CD4-positive, CD25-positive, alpha-beta regulatory T cell (primary cell): ENCODE data around the gene PACC1. TPM values are rescaled to one million over a fixed set of nuclear protein-coding genes. Genes with fewer than 3 reads are reported as not detected.

ENCODE experiments used
- ATAC-seq, 2 donors: fragments of 150-1000 bp; cut with Tn5 transposase; one replicate each; pipeline ENCODE4 v1.10.0; 2021; ENCODE audit warnings: low read depth in 2 of 2, moderate number of reproducible peaks in 2 of 2, moderate library complexity in 1 of 2
- DNase-seq, 3 donors: peaks; one replicate each; pipeline versions ENCODE4 v3.0.0 to v3.0.0-alpha.2; 2012 to 2022; ENCODE audit warnings: mixed read lengths in 1 of 3
- H3K27ac ChIP-seq: one replicate; pipeline ENCODE4 v1.7.0; 2013; ENCODE audit warnings: mild to moderate bottlenecking, low read length; ENCODE audit not compliant: insufficient read depth, poor library complexity, severe bottlenecking
- H3K27me3 ChIP-seq: one replicate; pipeline ENCODE4 v1.7.0; 2013; ENCODE audit warnings: low read length; ENCODE audit not compliant: control insufficient read depth, insufficient read depth
- H3K36me3 ChIP-seq: one replicate; pipeline ENCODE4 v1.7.0; 2013; ENCODE audit warnings: mild to moderate bottlenecking, low read length, moderate library complexity; ENCODE audit not compliant: control insufficient read depth, insufficient read depth
- H3K4me1 ChIP-seq: 2 replicates; pipeline ENCODE4 v1.7.0; 2013; ENCODE audit warnings: mild to moderate bottlenecking, low read length; ENCODE audit not compliant: insufficient read depth, control insufficient read depth, poor library complexity, severe bottlenecking
- H3K4me3 ChIP-seq: one replicate; pipeline ENCODE4 v1.7.0; 2013; ENCODE audit warnings: low read depth, mild to moderate bottlenecking, low read length, moderate library complexity
- H3K9me3 ChIP-seq, 2 experiments: 1 replicate in 1 of 2; 2 replicates in 1 of 2; pipeline ENCODE4 v1.7.0; 2013; ENCODE audit warnings: low read length in 2 of 2, mild to moderate bottlenecking in 1 of 2, moderate library complexity in 1 of 2; ENCODE audit not compliant: control insufficient read depth in 2 of 2
- H3K27ac Mint-ChIP-seq, 3 donors: one replicate each; pipeline ENCODE4 v1.8.0; 2020 to 2022; ENCODE audit warnings: mild to moderate bottlenecking in 3 of 3, mixed read lengths in 3 of 3, moderate library complexity in 2 of 3
- H3K27me3 Mint-ChIP-seq: one replicate; pipeline ENCODE4 v1.8.0; 2022; ENCODE audit warnings: mild to moderate bottlenecking, mixed read lengths
- H3K36me3 Mint-ChIP-seq: one replicate; pipeline ENCODE4 v1.8.0; 2020; ENCODE audit warnings: mixed read lengths
- H3K4me1 Mint-ChIP-seq, 4 donors: one replicate each; pipeline ENCODE4 v1.8.0; 2020 to 2022; ENCODE audit warnings: mixed read lengths in 4 of 4, mild to moderate bottlenecking in 1 of 4
- H3K4me3 Mint-ChIP-seq, 4 donors: one replicate each; pipeline ENCODE4 v1.8.0; 2020 to 2022; ENCODE audit warnings: mild to moderate bottlenecking in 4 of 4, mixed read lengths in 4 of 4, moderate library complexity in 3 of 4
- H3K9me3 Mint-ChIP-seq, 7 donors: one replicate each; pipeline ENCODE4 v1.8.0; 2020 to 2022; ENCODE audit warnings: mixed read lengths in 7 of 7, mild to moderate bottlenecking in 3 of 7, moderate library complexity in 2 of 7
- polyA plus RNA-seq, 4 donors: library from polyadenylated mRNA; unstranded; fragments of 300-500 nt; fragmentation: Illumina TruSeq; gene quantifications; one replicate each; pipeline ENCODE4 v1.2.3, GENCODE V29; 2021
- total RNA-seq: library from RNA; stranded (reverse); gene quantifications from one replicate; pipeline ENCODE4 v1.2.3, GENCODE V29; 2022

The PACC1 gene
- total and polyA plus RNA-seq, 5 donors from 2014 or later, result 7.4 to 17.3 (median 13.2) TPM

DNA sequence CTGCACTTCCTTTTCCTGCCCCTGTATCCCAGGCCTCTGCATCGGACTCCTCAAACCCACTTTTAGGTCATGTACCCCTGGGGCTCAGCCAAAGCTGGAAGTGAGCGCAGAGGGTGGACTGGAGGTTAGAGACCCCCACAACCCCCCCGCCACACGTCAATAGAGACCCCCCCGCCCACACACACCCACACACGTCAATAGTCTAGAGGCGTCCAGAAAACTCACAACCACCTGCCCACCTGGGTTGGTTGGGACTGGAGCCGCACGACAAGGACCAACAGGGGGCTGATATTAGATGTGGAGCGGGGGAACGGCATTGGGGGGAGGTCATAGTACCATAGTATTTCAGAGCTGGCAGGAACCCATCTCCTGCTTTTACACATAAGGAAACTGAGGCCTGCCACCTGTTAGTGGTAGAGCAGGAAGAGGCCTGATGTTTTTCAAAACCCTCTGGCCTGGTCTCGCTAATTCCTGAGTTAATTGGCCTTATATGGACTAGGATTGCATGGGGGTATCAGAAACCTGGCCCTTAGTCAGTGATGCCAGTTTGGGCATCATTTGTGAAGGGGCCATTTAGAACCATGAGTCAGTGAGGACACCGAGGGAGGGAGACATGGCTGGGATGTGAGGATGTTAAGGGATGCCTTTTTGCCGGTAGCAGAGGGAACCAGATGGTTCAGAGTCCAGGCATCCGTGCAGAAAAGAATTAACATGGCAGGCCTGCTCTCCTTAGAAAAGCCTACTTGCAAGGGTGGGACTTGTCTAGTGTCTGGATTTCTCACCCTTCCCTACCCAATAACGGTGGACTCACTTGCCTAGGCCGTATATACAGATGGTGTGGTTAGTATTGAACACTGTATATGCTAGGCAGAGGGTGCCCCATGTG lies 19.1 kb upstream of the PACC1 start:
- H3K27ac Mint-ChIP-seq, result peak overlapping the region in 2 of 3 donors; percentile 59 to 69
- peaks cover 5% of the 10 kb centered on the region for H3K36me3 Mint-ChIP-seq
- H3K4me3 Mint-ChIP-seq, result peak overlapping the region; percentile 73 to 88 (median 82)
- H3K4me1 Mint-ChIP-seq, result peaks cover 4 to 42% (median 16%) of the 10 kb centered on the region in 4 donors
- H3K36me3 ChIP-seq, result no peaks in the 10 kb centered on the region
- H3K27me3 ChIP-seq, result no peaks in the 10 kb centered on the region
- H3K9me3 Mint-ChIP-seq, result no peaks in the 10 kb centered on the region
- no peaks in the 10 kb centered on the region for H3K9me3 ChIP-seq
- ATAC-seq (no peak), DNase-seq (no peak)
- peaks cover 9% of the 10 kb centered on the region for H3K4me1 ChIP-seq
- H3K27ac ChIP-seq, result no peak overlapping the region
- peak overlapping the region; percentile 61 for H3K4me3 ChIP-seq
- no peaks in the 10 kb centered on the region for H3K27me3 Mint-ChIP-seq

GRCh38 chr1:212432661-212433576 lies 18.2 kb upstream of the PACC1 start, which contains the start of gene NENF:
Gene NENF (plus strand): TSS chr1:212432920. CDS start chr1:212432944, 24 bp downstream.
- peak; percentile 99 to 100 for ATAC-seq
- H3K36me3 Mint-ChIP-seq, result peaks cover 5% of the 10 kb centered on the region
- no peaks in the 10 kb centered on the region for H3K9me3 ChIP-seq
- no peaks in the 10 kb centered on the region for H3K27me3 Mint-ChIP-seq
- peaks cover 9% of the 10 kb centered on the region for H3K4me1 ChIP-seq
- H3K27ac ChIP-seq, result no peak within 1 kb of the TSS
- H3K4me3 Mint-ChIP-seq, result peak within 1 kb of the TSS; percentile 73 to 88 (median 82)
- peak within 1 kb of the TSS; percentile 59 to 78 (median 69) for H3K27ac Mint-ChIP-seq
- peak; percentile 54 to 82 (median 69) for DNase-seq
- H3K27me3 ChIP-seq, result no peaks in the 10 kb centered on the region
- H3K36me3 ChIP-seq, result no peaks in the 10 kb centered on the region
- peaks cover 4 to 37% (median 13%) of the 10 kb centered on the region in 4 donors for H3K4me1 Mint-ChIP-seq
- H3K9me3 Mint-ChIP-seq, result no peaks in the 10 kb centered on the region
- peak within 1 kb of the TSS; percentile 75 for H3K4me3 ChIP-seq

DNA sequence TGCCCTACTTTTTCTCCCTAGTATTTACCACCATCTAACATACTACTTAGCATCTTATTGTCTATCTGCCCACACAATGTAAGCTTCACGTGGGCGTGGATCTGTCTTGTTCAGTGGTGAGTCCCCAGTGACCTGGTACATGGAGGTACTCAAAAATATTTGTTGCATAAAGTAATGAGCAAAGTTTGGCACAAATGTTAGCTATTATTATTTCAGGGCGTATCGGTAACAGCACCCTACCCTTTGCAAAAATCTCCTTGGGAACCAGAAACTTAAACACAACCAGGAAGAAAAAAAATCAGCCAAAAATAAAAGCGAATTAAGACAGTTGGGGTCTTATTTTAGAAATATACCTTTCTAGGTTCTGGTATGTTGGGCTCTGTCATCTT lies 17.6 kb upstream of the PACC1 start:
- Histone ChIP-seq H3K4me3 (peak overlapping the region; percentile 75), H3K4me1 (peaks cover 9% of the 10 kb centered on the region), H3K36me3 (no peaks in the 10 kb centered on the region), H3K27ac (no peak overlapping the region), H3K9me3 (no peaks in the 10 kb centered on the region), H3K27me3 (no peaks in the 10 kb centered on the region)
- Mint-ChIP-seq H3K27ac (peak overlapping the region in 2 of 3 donors; percentile 36 to 74), H3K9me3 (no peaks in the 10 kb centered on the region), H3K4me1 (peaks cover 4 to 37% (median 13%) of the 10 kb centered on the region in 4 donors), H3K27me3 (no peaks in the 10 kb centered on the region), H3K36me3 (peaks cover 5% of the 10 kb centered on the region), H3K4me3 (peak overlapping the region; percentile 35 to 80 (median 72))
- DNase-seq (no peak), ATAC-seq (no peak)

GRCh38 chr1:212431644-212432043 lies 17.0 kb upstream of the PACC1 start:
- DNase-seq, result no peak
- H3K4me1 ChIP-seq, result peaks cover 9% of the 10 kb centered on the region
- H3K27me3 Mint-ChIP-seq, result no peaks in the 10 kb centered on the region
- no peaks in the 10 kb centered on the region for H3K27me3 ChIP-seq
- no peaks in the 10 kb centered on the region for H3K36me3 ChIP-seq
- no peaks in the 10 kb centered on the region for H3K9me3 ChIP-seq
- H3K4me1 Mint-ChIP-seq, result peaks cover 4 to 37% (median 13%) of the 10 kb centered on the region in 4 donors
- H3K36me3 Mint-ChIP-seq, result peaks cover 5% of the 10 kb centered on the region
- H3K9me3 Mint-ChIP-seq, result no peaks in the 10 kb centered on the region
- no peak overlapping the region for H3K27ac ChIP-seq
- H3K27ac Mint-ChIP-seq, result peak overlapping the region in 1 of 3 donors; percentile 78
- peak overlapping the region; percentile 3 to 77 (median 43) for H3K4me3 Mint-ChIP-seq
- no peak for ATAC-seq
- H3K4me3 ChIP-seq, result no peak overlapping the region

DNA sequence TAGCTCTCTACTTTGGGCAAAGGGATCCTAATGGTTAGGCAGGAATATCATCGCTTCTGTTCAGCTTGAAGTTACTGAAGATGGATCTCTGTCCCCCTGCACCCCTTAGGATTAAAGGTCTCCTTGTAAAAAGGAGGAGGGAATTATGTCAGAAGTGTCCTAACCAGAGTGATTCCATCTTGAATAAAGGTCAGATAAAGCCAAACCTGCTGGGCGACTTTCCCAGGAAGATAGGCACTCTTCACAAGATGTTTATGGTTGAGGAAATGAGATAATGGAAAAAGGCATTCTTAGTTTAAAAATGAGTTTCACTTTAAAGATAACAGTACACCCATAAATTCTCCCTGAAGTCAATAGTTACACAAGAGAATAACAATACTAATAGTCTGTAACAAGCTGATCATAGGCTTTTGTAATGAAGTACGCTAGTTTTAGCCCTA lies 16.3 kb upstream of the PACC1 start:
- no peak overlapping the region for H3K27ac ChIP-seq
- Mint-ChIP-seq H3K36me3 (peaks cover 5% of the 10 kb centered on the region), H3K27ac (no peak overlapping the region), H3K9me3 (no peaks in the 10 kb centered on the region), H3K4me1 (peaks cover 4 to 36% (median 13%) of the 10 kb centered on the region in 4 donors), H3K4me3 (peak overlapping the region in 2 of 4 donors; percentile 3 to 31), H3K27me3 (no peaks in the 10 kb centered on the region)
- peaks cover 9% of the 10 kb centered on the region for H3K4me1 ChIP-seq
- H3K9me3 ChIP-seq, result no peaks in the 10 kb centered on the region
- ATAC-seq, result no peak
- no peak for DNase-seq
- H3K4me3 ChIP-seq, result no peak overlapping the region
- no peaks in the 10 kb centered on the region for H3K36me3 ChIP-seq
- peaks cover 4% of the 10 kb centered on the region for H3K27me3 ChIP-seq

- H3K27me3 ChIP-seq, result peaks cover 4% of the 10 kb centered on the region
- Mint-ChIP-seq H3K4me3 (peak overlapping the region in 1 of 4 donors; percentile 31), H3K27ac (no peak overlapping the region), H3K4me1 (peaks cover 0 to 32% (median 11%) of the 10 kb centered on the region in 4 donors), H3K9me3 (no peaks in the 10 kb centered on the region), H3K27me3 (no peaks in the 10 kb centered on the region), H3K36me3 (peaks cover 5% of the 10 kb centered on the region)
- no peak overlapping the region for H3K27ac ChIP-seq
- H3K4me3 ChIP-seq, result no peak overlapping the region
- H3K4me1 ChIP-seq, result peaks cover 9% of the 10 kb centered on the region
- DNase-seq (no peak), ATAC-seq (no peak)
- H3K9me3 ChIP-seq, result no peaks in the 10 kb centered on the region
- H3K36me3 ChIP-seq, result no peaks in the 10 kb centered on the region
These were observed 15.7 kb upstream of the PACC1 start for GRCh38 chr1:212430416-212430815.

DNA sequence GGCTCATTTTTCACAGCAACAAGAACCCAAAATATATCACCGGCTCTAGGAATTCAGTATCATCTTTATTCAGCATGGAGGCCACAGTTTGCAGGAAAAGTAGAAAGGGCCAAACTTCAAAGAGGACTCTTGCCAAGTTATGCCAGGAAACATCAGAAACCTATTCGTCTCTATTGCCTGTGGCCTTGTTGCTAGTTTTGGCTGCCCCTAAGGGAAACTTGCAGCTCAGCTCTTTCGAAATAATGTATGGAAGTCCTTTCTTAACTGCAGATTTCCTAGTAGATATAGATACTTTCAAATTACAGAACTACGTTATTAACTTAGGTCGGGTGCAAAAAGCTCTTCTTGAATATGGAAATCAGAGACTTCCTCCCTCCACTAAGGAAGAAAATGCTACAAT lies 13.8 kb upstream of the PACC1 start:
- Histone ChIP-seq H3K27me3 (peaks cover 9% of the 10 kb centered on the region), H3K27ac (no peak overlapping the region), H3K4me1 (peaks cover 3% of the 10 kb centered on the region), H3K4me3 (no peak overlapping the region), H3K9me3 (no peaks in the 10 kb centered on the region), H3K36me3 (no peaks in the 10 kb centered on the region)
- Mint-ChIP-seq H3K4me1 (peaks cover 0 to 15% (median 9%) of the 10 kb centered on the region in 4 donors), H3K27me3 (peaks cover 3% of the 10 kb centered on the region), H3K4me3 (no peak overlapping the region), H3K27ac (no peak overlapping the region), H3K9me3 (no peaks in the 10 kb centered on the region), H3K36me3 (no peaks in the 10 kb centered on the region)
- no peak for ATAC-seq
- no peak for DNase-seq
